ENCODE measurements around the gene POR. TPM values are rescaled to one million over a fixed set of nuclear protein-coding genes. Genes with fewer than 3 reads are reported as not detected.

Gene POR
- total RNA-seq, 1 experiment from 2014 or later, result 205 TPM

- BruUV-seq (replicated peaks), result no TSS peak
- H3K27ac ChIP-seq, result peak overlapping the region; percentile 92
Observed at GRCh38 chr7:75891815-75892411, 23.0 kb upstream of the POR start.

GRCh38 chr7:75892634-75893272 lies 22.2 kb upstream of the POR start:
- H3K4me1 ChIP-seq (replicated peaks; ENCODE audit: insufficient read depth), result peaks cover 43% of the 10 kb centered on the region
- H3K4me3 ChIP-seq, result no peak overlapping the region
- CTCF ChIA-PET, result no interaction called here
- H4K20me1 ChIP-seq (ENCODE audit: insufficient read depth), result no peaks in the 10 kb centered on the region
- BruUV-seq (replicated peaks), result TSS peak; percentile 72
- peaks cover 35% of the 10 kb centered on the region for H3F3A ChIP-seq (ENCODE audit: insufficient read depth, low read depth)
- H3K27ac ChIP-seq, result peak overlapping the region; percentile 92
- H3K79me2 ChIP-seq (ENCODE audit: low read depth), result no peaks in the 10 kb centered on the region
- TF ChIP-seq CTCF (conservative IDR thresholded peaks at IDR 0.05) (no peak), EZH2 (IDR thresholded peaks at IDR 0.05; ENCODE audit: low read depth) (no peak)
- peak overlapping the region; percentile 84 for H2AFZ ChIP-seq
- peak; percentile 94 to 95 for DNase-seq
- H3K36me3 ChIP-seq (ENCODE audit: low read depth), result no peaks in the 10 kb centered on the region
- H3K4me2 ChIP-seq, result peak overlapping the region; percentile 74
- no peaks in the 10 kb centered on the region for H3K27me3 ChIP-seq (ENCODE audit: insufficient read depth, low read depth)
- intact Hi-C loops (cut with micrococcal nuclease; ENCODE audit: unreplicated experiment), result loop anchor here (1.0 to 5.0 kb wide), 4 partner anchors 13 to 100 kb away; partner anchors contain the start of genes POR, RHBDD2 and TMEM120A
- H3K9me2 ChIP-seq (ENCODE audit: insufficient read depth), result no peaks in the 10 kb centered on the region
- H3K9me3 ChIP-seq (ENCODE audit: insufficient read depth, low read depth), result no peaks in the 10 kb centered on the region
- POLR2A ChIA-PET (ENCODE audit: unreplicated experiment), result interaction anchor here (0.6 to 0.8 kb wide), 4 partner anchors 23 to 283 kb away, joined by 3 to 5 read pairs (median 4); no protein-coding TSS in a partner anchor

More at GRCh38 chr7:75891815-75892411, 23.0 kb upstream of the POR start:
- Histone ChIP-seq H3K79me2 (ENCODE audit: low read depth) (no peaks in the 10 kb centered on the region), H3K27me3 (ENCODE audit: insufficient read depth, low read depth) (no peaks in the 10 kb centered on the region), H4K20me1 (ENCODE audit: insufficient read depth) (no peaks in the 10 kb centered on the region), H2AFZ (no peak overlapping the region), H3K4me2 (peak overlapping the region; percentile 74), H3F3A (ENCODE audit: insufficient read depth, low read depth) (peaks cover 38% of the 10 kb centered on the region), H3K36me3 (ENCODE audit: low read depth) (no peaks in the 10 kb centered on the region), H3K4me1 (replicated peaks; ENCODE audit: insufficient read depth) (peaks cover 43% of the 10 kb centered on the region), H3K9me3 (ENCODE audit: insufficient read depth, low read depth) (no peaks in the 10 kb centered on the region), H3K4me3 (no peak overlapping the region), H3K9me2 (ENCODE audit: insufficient read depth) (no peaks in the 10 kb centered on the region)
- ChIA-PET POLR2A (ENCODE audit: unreplicated experiment) (interaction anchor here (0.6 to 0.8 kb wide), 3 partner anchors 24 to 271 kb away, joined by 4 to 5 read pairs (median 5); no protein-coding TSS in a partner anchor), CTCF (interaction anchor here (0.6 kb wide), 1 partner anchor 370 kb away, joined by 3 read pairs; no protein-coding TSS in a partner anchor)
- no peak for DNase-seq
- intact Hi-C loops (cut with micrococcal nuclease; ENCODE audit: unreplicated experiment), result loop anchor here (2.0 to 5.0 kb wide), 3 partner anchors 23 to 100 kb away; partner anchors contain the start of genes POR and TMEM120A
- TF ChIP-seq CTCF (conservative IDR thresholded peaks at IDR 0.05) (no peak), EZH2 (IDR thresholded peaks at IDR 0.05; ENCODE audit: low read depth) (no peak)

- Histone ChIP-seq H3K4me1 (replicated peaks; ENCODE audit: insufficient read depth) (peaks cover 23% of the 10 kb centered on the region), H3K36me3 (ENCODE audit: low read depth) (no peaks in the 10 kb centered on the region), H3K79me2 (ENCODE audit: low read depth) (no peaks in the 10 kb centered on the region), H3K27me3 (ENCODE audit: insufficient read depth, low read depth) (no peaks in the 10 kb centered on the region), H3F3A (ENCODE audit: insufficient read depth, low read depth) (peaks cover 23% of the 10 kb centered on the region), H3K9me2 (ENCODE audit: insufficient read depth) (no peaks in the 10 kb centered on the region), H3K4me2 (no peak overlapping the region), H2AFZ (no peak overlapping the region), H3K27ac (no peak overlapping the region), H4K20me1 (ENCODE audit: insufficient read depth) (no peaks in the 10 kb centered on the region), H3K9me3 (ENCODE audit: insufficient read depth, low read depth) (no peaks in the 10 kb centered on the region), H3K4me3 (no peak overlapping the region)
- TF ChIP-seq EZH2 (IDR thresholded peaks at IDR 0.05; ENCODE audit: low read depth), result no peak
- no peak for TF ChIP-seq CTCF (conservative IDR thresholded peaks at IDR 0.05)
- POLR2A ChIA-PET (ENCODE audit: unreplicated experiment), result no interaction called here
- DNase-seq, result no peak
- CTCF ChIA-PET, result no interaction called here
- BruUV-seq (replicated peaks), result no TSS peak
- intact Hi-C loops (cut with micrococcal nuclease; ENCODE audit: unreplicated experiment), result no loop called here
Observed at GRCh38 chr7:75896803-75897327, 18.1 kb upstream of the POR start.

Data from PC-9 (cell line).